Right ventricle myocardium inferior (tissue), 1 donor: Measurements from ENCODE around the gene TIMP1. TPM values are rescaled to one million over a fixed set of nuclear protein-coding genes. Genes with fewer than 3 reads are reported as not detected.
A peak's percentile ranks its signal among the peaks of the same experiment; 100 is the strongest.
"Not testable (repeated sequence)": the region's sequence is repeated elsewhere in the genome, so short reads cannot be mapped to it uniquely, and the experiment has no call there.

Experiments used
- ATAC-seq: fragments of 200-7000 bp; cut with Tn5 transposase; one replicate; pipeline ENCODE4 v1.9.1; 2020; ENCODE audit warnings: mild to moderate bottlenecking, moderate library complexity
- DNase-seq: peaks from one replicate; pipeline ENCODE4 v3.0.0; 2021; ENCODE audit errors: missing footprints
- intact Hi-C: fragments of 100-400 bp; cut with DNase I; formaldehyde crosslinking; loops from one replicate; pipeline ENCODE4 v1.11.0; 2022
- total RNA-seq: library from RNA; stranded (reverse); fragmentation: NEBNext Ultra II Directional; extraction: Animal tissue kit (Norgen Biotek cat#: 25700); gene quantifications from one replicate; pipeline ENCODE4 v1.2.1, GENCODE V29; 2021
- donor health status: DM: no; HTN: yes; CAD: no; lungs with severe emphysema.

TIMP1 gene
- total RNA-seq, 1 donor from 2014 or later, result 112 TPM

DNA sequence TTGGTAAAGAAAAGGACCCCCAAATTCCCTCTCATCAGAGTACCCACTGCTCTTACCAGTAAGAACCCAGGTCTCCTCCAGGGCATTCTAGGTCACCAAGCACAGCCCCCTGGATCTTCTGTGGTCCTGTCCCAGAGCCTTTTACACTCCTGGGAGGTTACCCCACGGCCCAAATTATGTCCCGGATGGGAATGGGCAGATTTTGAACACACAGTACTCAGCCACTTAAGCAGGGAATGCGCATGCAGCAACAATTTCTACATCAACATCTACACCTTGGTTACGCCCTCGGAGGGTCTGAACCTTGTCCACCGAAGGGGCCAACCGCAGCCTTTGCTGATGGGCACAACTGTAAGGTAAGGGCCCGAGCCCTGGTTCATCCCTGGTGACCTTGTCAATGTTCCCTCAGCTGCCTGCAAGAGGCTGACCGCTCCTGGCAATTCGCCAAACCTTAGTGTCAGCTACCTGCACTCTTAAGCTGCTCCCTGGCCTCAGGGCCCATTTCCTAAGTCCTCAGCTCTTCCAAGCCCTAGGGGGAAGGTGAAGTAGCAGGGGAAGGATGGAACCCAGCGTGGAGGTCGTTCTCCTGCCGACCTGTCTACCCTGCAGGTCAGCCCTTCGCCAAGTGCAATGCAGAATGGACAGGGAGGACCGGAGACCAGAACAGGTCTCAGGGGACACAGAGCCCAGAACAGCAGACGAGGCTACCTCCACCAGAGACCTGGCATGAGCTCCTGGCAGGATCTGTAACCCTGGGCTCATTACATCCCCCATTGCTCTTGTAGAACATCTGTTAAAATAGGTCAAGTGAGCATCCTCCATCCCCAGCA lies 5.9 kb downstream of the TIMP1 start:
- no peak for DNase-seq
- ATAC-seq, result no peak
- intact Hi-C loops, result no loop called here

DNA sequence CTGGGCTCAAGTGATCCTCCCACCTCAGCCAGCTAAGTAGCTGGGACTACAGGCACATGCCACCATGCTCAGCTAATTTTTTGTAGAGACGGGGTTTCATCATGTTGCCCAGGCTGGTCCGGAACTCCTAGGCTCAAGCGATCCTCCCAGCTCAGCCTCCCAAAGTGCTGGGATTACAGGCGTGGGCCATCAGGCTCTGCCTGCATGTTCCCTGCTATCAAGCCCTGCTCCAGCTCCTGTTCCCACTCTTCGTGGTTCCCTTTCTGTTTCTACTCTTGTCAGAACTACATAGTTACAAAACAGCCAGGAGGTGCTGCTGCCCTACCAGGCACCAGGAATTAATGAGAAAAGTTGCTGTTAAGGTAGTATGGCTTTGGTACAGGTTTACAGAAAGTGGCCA lies 8.7 kb downstream of the TIMP1 start:
- DNase-seq (no peak), ATAC-seq (no peak)
- intact Hi-C loops, result no loop called here

DNA sequence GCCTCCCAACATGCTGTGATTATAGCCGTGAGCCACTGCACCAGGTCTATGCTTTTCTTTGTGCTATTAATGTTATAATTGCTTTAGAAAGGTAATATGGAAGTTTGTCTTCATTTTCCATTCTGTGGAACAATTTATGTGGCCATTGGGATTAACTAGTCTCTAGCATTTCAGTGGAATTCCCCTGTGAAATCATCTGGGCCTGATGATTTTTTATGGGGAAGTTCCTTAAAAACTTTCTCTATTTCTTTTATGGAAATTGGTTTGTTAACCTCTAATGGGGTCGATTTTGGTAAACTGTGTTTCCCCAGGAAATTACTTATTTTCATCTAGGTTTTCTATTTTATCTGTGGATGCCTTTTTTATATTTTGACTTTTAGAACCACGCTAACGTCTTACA lies 11.3 kb downstream of the TIMP1 start:
- DNase-seq (no peak), ATAC-seq (no peak)
- intact Hi-C loops, result no loop called here

DNA sequence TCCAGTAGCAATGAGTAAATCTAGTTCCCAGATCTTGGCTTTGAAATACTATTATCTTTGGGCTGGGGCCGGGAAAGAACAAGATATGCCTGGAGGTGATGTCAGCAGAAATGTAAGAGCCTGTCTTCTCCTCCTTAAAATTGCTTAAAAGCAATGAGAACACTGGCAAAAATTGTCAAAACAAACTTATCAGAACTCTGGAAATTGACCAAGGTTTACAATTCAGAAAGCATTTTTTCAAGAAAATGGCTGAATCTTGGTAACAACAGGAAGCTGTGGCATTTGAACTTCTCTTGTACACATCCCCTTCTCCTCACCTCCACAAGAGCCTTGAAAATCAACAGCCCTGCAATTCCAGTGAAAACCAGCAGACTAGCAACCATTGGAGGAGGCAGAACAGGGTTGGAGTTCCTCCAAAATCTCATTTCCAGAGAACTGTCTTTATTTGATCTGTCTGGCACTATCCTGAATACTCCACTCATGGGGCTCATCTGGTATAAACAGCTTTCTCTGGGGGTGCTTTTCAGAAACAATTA lies 13.5 kb downstream of the TIMP1 start:
- intact Hi-C loops, result no loop called here
- ATAC-seq, result peak; percentile 70

DNA sequence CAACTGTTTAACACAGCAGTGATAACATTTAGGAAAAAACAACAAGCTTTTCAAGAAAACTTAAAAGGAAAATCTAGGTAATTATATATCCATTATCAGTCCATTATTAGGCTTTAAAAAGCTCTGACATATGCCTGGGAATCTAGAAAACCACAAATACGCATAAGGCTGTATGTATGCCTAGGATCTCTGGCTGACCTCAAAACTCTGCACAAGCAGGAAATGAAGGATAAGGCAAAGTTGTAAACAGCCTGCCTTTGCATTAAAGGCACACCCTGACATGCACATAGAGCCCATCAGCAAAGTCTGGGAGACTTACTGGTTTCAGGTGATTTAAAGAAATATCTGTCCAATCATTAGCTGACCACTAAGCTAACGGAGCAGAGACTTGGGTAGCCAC lies 14.0 kb downstream of the TIMP1 start:
- no peak for ATAC-seq
- no peak for DNase-seq
- intact Hi-C loops, result no loop called here

More for the DNA sequence above, 13.5 kb downstream of the TIMP1 start:
- no peak for DNase-seq

DNA sequence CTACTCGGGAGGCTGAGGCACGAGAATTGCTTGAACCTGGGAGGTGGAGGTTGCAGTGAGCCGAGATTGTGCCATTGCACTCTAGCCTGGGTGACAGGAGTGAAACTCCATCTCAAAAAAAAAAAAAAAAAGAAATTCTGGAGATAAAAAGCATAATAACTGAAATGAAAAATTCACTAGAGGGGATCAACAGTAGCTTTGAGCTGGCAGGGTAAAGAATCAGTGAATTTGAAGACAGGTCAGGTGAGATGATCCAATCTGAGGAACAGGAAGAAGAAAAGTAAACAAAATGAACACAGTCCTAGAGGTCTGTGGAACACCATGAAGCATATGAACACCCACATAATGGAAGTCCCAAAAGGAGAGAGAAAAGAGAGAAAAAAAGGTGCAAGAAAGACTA lies 15.0 kb downstream of the TIMP1 start:
- DNase-seq, result no peak
- no peak for ATAC-seq
- intact Hi-C loops, result no loop called here

DNA sequence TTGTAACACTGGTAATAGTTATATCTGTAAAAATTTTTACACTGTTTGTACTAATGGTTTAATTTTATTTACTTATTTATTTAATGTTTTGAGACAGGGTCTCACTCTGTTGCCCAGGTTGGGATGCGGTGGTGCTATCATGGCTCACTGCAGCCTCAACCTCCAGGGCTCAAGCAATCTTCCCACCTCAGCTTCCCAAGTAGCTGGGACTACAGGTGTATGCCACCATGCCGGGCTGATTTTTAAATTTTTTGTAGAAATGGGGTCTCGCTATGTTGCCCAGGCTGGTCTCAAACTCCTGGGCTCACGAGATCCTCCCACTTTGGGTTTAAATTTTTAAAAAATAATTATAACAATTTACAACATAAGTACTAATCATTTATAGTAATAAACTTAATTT lies 20.9 kb downstream of the TIMP1 start:
- intact Hi-C loops, DNase-seq, ATAC-seq: not testable (repeated sequence)

DNA sequence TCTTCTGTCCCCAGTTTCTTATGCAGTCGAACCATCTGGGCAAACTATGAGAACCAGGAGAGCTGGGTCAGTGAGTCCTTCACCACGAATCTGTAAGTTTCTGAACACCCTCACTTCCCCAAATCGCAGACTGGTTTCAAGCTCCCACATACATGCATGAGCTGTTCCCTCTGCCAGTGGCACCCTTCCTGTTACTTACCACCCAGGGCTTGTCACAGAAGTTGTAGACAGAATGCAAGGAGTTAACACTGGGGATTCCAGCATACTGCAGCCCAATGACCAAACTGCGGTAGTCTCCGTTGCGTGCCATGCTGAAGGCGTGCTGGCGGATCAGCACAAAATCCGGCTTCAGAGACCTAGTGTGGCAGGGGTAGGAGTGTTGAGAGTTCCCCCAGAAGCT lies 22.8 kb downstream of the TIMP1 start:
- no peak for DNase-seq
- ATAC-seq, result no peak
- intact Hi-C loops, result no loop called here

DNA sequence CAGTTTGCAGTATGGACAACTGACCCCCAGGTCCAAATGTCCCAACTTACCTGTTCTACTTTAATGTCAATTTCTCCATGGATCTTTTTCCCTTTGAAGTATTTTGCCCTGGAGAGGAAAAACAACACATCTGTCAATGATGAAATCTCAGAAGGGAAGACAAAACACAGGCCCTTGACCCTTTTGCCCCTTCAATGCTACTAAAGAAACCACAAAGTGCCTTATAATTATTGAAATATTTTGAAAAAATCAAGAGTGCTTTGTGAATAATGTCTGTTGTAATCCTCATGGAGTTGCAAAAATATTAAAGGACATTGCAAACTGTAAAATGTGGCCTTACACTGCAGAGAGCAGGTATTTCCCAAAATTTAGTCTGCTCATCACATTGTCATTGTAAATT lies 24.9 kb downstream of the TIMP1 start:
- DNase-seq (no peak), ATAC-seq (no peak)
- intact Hi-C loops, result no loop called here

DNA sequence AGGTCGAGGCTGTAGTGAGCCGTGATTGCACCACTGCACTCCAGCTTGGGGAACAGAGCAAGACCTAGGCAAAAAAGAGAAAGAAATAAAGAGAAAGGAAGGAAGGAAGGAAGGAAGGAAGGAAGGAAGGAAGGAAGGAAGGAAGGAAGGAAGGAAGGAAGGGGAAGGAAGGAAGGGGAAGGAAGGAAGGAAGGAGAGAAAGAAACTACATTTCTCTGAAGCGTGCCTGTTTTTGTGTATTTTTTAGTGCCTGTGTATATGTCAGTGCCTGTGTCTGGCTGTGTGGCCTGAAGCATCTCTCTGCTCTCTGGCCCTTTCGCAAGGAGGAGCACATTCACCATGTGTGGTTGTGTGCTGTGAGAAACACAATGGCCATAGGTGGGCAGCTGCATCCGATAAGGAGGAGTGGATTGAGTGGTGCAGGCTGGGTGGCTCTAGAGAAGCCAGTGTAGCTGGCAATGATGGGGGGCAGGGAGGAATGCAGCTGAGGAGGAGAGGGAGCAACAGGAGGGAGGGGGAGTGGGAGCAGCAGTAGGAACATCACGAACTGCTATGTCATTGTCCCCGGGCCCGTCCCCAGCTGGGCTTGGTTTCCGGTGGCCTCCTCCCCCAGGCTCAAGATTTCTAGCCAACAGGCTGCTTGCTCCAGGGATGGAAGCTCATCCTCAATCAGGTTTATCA lies 26.0 kb downstream of the TIMP1 start:
- no peak for DNase-seq
- intact Hi-C loops, result no loop called here
- no peak for ATAC-seq

DNA sequence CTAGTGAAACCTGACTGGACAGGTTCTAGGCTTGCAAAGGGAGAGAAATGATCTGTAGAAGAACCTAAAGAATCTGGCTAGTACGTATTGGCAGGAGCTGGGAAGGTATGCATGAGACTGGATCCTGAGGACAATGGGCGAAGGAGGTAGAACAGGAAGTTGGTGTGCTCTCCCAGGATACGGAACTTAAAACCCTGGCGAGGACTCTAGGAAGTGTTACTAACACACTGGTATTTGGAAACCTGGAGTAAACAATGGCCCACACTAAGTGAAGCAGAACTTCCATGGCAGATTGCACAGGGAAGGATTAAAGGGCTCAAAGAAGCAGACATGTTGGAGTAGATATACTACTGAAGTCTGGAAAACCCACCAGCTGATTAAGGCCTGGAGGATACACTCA lies 28.3 kb downstream of the TIMP1 start:
- intact Hi-C loops, result no loop called here
- no peak for DNase-seq
- no peak for ATAC-seq

DNA sequence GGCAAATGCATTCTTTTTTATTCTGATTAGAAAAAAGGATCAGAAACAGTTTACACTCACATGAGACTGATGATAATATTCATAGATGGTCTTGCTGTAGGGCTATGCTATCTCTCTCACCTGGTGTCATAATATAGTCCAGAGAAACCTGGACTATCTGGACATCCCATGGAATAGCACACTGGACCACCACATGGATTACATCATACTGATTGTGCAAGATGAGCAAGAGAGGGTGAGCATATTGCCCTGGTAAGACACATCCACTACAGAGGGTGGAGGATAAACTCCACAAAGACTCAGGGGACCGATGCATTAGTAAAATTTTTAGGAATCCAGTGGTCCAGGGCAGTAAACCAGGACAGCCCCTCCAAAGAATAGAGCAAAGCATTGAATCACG lies 29.3 kb downstream of the TIMP1 start:
- ATAC-seq, result no peak
- intact Hi-C loops, result no loop called here
- no peak for DNase-seq

DNA sequence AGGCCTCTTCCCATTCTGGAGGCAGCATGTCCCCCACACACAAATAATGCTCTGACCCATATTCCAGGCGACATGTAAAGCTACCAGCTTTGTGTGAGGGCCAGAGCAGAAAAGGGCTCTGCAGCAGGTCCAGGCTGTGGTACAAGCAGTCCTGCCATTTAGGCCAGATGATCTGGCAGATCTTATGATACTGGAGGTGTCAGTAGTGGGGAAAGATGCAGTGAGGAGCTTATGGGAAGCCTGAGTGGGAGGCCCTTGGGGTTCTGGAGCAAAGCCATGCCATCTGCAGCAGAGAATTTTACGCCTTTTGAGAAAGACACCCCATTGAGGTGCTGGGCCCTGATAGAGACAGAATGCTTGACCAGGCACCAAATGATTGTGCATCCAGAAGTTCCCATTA lies 29.7 kb downstream of the TIMP1 start:
- DNase-seq, result no peak
- intact Hi-C loops, result no loop called here
- ATAC-seq, result no peak

DNA sequence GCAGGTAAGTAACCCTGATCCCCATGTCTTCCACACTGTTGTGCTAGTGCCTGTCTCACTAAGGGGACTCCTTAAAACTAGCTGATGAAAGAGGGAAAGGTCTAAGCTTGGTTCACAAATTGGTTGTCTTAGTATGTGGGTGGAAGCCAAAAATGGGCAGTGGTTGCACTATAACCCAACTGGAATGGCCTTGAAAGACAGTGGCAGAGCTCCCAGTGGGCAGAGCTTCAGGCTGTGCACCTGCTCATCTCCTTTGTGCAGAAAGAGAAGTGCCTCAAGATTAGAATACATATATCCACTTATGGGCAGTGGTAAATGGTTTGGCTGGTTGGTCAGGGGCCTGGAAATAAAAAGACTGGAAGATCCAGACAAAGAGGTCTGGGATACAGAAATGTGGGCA lies 30.2 kb downstream of the TIMP1 start:
- ATAC-seq (no peak), DNase-seq (no peak)
- intact Hi-C loops, result no loop called here

DNA sequence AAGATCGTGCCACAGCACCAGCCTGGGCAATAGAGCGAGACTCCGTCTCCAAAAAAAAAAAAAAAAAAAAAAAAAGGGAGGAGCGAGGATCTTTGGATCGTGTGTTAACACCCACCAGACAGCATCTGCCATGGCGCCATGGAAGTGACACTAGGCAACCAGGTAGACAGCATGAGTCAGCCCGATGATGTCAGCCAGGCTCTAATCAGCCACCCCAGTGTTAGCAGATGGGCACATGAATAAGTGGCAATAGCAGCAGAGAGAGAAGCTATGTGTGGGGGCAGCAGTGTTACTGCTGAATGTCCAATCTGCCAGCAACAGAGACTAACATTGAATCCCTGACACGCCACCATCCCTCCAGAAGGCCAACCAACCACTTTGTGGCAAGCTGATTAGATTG lies 30.8 kb downstream of the TIMP1 start:
- ATAC-seq (no peak), DNase-seq (no peak)
- intact Hi-C loops, result no loop called here

DNA sequence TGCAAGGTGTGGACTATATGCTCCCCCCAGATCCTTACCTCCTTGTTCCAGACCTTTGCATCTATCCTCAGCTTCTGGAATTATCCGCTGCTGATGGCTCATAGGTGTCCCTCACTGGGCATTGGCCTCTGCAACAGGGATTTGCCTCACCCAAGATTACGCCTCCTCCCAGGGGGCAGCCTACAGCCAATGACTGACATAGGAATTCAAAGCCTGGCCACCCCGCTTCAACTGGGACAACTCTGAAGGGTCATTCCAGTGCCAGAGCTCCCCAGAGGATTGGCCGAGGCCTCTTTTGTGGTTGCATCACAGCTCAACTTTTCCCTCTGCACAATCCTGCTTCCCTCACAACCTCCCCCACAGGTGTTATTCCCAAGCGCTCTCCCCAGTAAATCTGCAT lies 32.4 kb downstream of the TIMP1 start:
- intact Hi-C loops, result no loop called here
- ATAC-seq, result no peak

DNA sequence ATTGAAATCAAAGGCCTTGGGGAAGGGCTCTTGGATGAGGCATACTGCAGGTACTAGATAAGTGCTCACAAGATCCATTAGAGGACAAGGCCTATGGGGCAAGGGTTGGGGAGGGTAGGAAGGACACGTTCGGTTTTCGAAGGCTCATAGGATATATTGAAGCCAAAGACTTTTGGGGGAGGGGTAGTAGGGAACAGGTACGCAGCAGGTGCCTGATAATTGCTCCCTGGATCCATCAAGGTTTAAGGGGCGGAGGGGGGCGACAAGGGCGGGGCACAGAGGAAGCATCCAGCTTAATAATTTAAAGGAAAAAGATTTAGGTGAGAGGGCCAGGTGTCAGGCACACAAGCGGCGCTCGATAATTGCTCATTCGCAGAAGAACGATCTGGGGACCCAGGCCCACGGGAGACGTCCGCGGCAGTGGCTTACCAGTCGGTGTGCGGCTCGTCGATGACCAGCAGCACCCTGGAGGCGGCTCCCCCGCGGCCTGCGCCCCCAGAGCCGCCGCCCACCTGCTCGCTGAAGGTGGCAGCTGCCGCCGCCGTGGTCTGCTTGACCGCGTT lies 36.8 kb downstream of the TIMP1 start:
- ATAC-seq, result no peak
- intact Hi-C loops, result no loop called here
- DNase-seq, result no peak

More for the DNA sequence above, 32.4 kb downstream of the TIMP1 start:
- no peak for DNase-seq

DNA sequence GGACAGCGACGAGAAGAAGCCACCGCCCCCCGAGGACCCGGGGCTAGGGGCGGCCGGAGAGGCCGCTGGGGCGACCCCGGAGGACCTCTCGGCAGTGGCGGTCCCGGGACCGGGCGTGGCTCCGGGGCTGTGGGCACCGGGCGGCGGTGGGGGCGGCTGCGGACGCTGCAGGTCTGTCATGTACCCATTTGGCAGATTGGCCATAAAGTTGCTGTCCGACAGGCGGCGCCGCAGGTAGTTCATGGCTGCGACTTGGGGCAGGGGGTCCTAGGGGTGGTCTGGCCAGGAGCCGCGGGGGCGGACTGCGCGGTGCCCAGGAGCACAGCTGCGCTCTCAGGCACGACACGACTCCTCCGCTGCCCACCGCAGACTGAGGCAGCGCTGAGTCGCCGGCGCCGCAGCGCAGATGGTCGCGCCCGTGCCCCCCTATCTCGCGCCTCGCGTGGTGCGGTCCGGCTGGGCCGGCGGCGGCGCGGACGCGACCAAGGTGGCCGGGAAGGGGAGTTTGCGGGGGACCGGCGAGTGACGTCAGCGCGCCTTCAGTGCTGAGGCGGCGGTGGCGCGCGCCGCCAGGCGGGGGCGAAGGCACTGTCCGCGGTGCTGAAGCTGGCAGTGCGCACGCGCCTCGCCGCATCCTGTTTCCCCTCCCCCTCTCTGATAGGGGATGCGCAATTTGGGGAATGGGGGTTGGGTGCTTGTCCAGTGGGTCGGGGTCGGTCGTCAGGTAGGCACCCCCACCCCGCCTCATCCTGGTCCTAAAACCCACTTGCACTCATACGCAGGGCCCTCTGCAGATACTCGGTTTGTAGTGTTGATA lies 37.5 kb downstream of the TIMP1 start, which contains the start of gene SYN1:
SYN1 (minus strand) TSS at position 372 of the 817 bp plus-strand sequence; CDS start at position 243, 129 bp downstream.
- peak; percentile 90 for DNase-seq
- intact Hi-C loops, result no loop called here
- peak; percentile 98 for ATAC-seq

DNA sequence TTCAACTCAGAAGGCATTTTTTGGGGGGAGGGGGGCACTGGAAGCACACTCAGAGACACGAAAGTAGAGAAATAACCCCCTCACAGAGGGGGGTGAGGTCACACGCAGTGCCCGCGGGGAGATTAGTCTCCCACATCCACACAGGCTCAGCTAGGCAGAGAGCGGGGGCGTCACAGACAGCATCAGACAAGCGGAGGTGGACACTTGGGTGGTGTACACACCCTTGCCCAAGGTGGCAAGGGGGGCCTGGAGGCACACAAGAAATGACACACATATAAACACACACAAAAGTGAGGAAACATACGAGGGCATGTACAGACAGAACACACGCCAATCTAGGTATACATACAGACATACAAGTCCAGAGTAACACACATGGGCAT lies 38.1 kb downstream of the TIMP1 start:
- intact Hi-C loops, result no loop called here
- DNase-seq, result no peak
- ATAC-seq, result no peak
